Endometrial microvascular endothelial cells (primary cell): Measurements from ENCODE around the gene SPAG9. TPM values are rescaled to one million over a fixed set of nuclear protein-coding genes. Genes with fewer than 3 reads are reported as not detected.

Experiments
- in situ Hi-C: cut with HindIII; loops from 2 replicates; pipeline ENCODE4 v1.10.0; 2017; ENCODE audit warnings: low sequenced_read_pairs, low pct_unique_long_range_greater_than_20kb; ENCODE audit errors: inconsistent ontology term
- total RNA-seq: library from RNA; depleted of rRNA; stranded (reverse); fragments of >200 nt; gene quantifications from one replicate; pipeline ENCODE4 v1.2.3, GENCODE V29; 2015; ENCODE audit errors: inconsistent ontology term

SPAG9 gene
- total RNA-seq, 1 donor from 2014 or later, result 41.1 TPM

DNA sequence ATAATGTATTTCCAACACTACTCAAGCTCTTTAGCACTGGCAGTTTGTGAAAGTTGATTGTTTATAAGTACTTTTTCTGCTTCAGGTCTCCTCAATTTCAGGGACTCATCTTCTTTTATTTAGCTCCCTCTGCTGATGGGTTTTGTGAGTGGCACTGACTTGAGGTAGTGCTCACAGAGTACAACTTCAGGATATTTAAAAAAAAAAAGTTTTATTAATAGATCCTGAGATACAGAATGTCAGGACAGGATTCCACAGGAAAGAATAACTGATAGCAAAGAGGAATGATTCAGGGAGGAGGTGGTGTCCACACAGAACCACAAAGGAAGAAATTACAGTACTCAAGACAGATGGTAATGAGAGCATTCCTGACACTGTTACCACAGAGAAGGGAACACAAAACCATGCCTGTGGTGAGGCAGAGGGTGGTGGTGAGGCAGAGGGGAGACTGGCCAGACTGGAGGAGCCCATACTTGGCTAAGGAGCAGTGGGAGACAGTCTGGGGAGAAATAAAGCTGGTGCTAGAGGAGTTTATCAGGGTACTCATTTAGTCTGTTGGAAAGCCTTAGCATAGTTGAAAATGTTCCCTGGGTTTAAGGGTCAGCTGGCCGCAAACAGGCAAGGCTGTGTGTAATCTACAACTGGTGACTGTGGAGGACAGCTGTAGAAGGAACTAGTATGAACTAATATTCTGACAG lies 63.7 kb downstream of the SPAG9 start:
- in situ Hi-C loops, result no loop called here

DNA sequence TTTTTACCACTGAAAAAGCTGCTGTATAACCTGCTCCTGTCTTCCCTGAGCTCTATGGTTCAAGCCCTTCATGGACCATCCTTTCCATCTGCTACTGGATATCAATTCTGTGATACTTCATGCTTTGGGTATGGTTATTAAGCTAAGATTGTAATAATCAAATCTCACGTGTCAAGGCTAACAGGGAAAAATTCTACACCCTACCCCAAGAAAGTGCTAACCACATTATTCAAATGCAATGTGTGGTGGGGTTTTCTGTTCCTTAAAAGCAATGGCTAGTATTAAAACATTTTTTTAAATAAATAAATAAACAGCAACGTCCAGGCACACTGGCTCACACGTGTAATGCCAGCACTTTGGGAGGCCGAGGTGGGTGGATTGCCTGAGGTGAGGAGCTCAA lies 65.9 kb downstream of the SPAG9 start:
- in situ Hi-C loops, result no loop called here

DNA sequence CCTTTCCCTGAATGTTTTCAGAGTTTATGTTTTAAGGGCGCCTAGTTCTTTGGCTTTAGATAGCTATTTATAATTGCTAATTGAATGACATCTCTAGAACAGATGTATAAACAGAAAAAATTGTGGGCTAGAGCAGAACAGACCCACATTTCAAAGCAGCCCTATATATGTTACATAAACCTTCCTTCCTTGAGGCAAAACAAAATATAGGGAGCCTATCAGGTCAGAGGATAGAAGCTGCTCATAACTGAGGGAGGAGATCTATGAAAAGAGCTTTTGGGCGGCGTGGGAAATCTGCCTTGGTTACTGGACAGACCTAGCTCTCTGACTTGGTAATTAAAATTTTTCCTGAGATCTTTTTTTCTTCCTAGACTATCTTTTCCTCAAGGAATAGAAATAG lies 68.4 kb downstream of the SPAG9 start:
- in situ Hi-C loops, result no loop called here

DNA sequence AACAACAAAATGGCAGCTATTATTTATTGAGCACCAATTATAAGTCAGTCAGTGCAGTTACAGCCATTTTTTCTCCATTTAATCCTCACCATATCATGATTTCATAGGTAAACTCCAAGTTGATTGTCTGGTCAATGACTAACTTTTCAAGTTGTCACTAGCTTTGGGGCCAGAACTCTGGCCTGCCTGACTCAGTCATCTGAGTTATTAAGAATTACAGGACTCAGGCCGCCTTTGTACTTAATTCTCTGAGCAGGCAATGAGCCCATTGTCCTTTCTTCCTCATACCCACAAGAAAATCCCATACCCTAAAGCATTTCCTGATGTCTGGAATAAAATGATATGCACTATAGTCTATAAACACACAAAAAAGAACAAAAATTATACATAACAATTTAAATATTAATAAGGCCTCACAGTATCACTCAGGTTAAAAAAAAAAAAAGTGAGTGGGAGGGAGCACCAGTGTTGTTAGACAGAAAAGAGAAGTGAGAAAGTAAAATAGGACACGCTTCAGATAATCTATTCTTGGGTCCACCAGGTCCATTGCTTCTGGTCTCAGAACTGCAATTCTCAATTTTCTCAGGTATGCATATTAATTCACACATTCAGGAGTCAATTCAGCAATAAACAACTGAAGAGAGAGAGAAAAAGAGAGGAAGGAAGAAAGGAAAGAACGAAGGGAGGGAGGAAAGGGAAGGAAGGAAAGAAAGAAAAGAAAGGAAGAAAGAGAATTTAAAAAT lies 70.2 kb downstream of the SPAG9 start:
- in situ Hi-C loops, result no loop called here

DNA sequence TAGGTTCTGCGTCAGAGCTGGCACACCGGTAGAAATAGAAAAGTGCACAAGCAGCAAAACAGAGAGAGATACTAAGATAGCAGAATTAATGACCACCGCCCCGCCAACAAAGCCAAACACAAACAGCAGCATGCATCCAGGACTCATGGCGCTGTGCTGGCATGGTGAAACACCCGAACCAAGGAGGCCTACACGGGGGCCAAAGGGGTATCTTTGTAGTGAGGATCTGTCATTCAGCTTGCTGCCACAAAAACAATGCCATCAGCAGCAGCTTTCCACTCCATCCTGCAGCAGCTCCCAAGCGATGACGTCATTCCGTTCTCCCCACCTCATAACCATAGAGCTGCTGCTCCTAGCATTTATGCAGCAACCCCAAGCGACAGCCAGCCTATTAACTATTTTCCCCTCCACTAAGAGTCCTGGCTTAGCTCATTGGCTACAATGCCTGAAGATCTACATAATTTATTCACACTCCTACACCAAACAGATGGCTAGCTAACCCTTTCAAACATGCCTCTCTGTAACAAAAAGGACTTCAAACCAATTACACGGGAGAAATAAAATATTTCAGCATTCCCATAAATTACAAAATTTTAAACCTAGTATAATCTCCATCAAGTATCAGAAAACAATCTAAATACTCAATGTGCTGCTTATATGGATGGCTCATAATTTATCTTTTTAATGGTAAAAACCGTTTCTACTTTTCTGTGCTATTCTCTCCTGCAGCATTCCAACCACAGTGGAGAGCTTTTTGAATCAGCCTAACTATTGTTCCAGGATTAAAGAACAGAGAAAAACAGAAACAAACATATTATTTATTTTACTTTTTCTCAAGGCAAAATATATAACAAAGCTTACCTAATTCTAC lies 73.9 kb downstream of the SPAG9 start:
- in situ Hi-C loops, result no loop called here

DNA sequence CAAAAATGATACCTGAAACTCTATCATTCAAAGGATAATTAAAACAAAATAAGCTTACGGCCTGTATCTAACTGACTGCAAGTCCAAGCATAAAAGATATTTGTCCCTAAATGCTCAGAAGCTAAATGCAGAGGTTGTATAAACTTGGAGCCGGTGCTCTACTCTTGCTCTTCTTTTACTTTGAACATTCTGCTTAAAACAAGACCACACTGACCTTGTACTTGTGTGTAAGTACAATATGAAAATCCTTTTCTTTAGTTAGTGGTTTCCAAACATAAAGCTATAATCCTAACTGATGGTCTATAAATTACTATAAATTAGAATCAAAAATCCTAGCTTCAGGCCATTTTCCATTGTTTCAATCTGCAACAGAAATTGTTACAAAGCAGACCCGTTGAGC lies 74.6 kb downstream of the SPAG9 start:
- in situ Hi-C loops, result no loop called here

DNA sequence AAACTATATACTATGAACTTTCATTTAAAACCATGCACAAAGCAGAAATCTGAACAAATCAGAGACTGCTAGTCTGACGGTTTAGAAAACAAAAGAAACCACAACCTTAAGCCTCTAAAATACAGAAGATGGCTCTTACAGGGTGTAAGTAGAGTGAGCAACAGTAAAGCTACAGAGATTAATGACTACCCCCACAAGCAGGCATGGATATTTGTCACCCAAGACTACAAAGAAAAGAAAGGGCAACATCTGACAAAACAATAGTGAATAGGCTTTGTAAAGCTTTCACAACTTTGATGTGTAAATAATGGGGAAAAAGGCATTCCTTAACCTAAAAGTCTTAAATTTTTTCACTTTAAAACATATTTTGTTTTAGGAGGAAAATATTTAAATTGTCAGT lies 75.0 kb downstream of the SPAG9 start:
- in situ Hi-C loops, result no loop called here

DNA sequence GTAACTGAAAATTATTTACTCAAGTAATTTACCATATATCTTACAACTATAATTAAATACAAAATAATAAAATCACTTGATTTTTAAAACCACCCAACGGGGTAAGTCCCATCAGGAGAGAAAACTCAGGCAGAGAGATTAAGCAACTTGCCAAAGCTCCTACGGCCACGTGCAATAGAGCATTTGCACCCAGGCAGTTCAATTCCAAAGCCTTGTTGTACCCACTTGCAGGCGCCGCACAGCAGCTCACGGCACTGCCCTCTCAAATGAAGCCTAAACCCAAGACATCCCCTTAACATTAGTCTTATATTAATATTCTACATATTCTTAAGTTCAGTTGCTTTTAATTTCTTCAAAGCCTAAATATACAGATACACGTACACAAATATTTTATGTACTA lies 75.7 kb downstream of the SPAG9 start:
- in situ Hi-C loops, result no loop called here

DNA sequence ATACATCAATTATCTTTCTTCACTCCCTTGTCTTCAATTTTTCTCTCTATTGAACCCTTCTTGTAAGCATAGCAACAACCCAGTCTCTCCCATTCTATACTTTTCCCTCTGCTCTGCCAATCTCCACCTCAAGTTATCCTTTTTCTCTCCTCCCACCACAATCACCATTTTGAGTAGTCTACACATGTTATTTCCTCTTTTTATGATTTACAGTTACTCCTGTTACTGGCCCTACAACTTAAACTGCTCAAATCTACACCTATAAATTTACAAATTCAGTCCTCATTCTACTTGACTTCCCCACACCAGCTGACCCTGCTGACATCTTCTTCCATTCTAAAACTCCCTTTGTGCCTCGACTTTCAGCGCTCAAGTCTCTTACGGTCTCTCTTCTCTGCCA lies 84.6 kb downstream of the SPAG9 start:
- in situ Hi-C loops, result no loop called here

DNA sequence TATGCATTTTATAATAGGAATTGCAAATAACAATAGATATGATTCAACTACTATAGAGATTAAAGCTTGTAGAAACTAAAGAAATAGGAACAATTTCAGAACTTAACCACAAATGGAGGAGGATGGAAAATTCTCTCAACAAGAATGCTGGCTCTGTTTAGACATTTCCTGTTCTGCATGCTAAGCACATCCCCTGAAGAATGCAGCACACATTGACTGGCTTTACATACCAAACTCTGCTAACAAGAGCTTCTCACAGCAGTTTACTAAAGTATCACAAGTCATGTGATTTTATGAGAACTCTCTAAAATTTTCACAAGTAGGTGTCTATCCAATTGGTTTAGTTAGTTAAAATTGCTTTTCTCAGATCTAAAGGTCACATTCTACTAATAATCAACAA lies 85.2 kb downstream of the SPAG9 start:
- in situ Hi-C loops, result no loop called here

DNA sequence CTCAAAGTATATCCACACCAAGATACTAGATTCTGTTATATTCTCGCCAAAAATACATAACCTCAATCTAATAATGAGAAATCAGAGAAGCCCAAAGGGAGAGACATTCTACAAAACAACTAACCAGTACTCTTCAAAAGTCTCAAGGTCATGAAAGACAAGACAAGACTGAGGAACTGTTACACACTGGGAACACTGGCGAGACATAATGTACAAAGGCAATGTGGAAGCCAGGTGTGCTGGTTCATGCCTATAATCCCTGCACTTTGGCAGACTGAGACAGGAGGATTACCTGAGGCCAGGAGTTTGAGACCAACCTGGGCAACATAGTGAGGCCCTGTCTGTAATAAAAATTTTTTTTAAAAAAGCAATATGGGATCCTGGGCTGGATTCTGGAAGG lies 85.9 kb downstream of the SPAG9 start:
- in situ Hi-C loops, result no loop called here

DNA sequence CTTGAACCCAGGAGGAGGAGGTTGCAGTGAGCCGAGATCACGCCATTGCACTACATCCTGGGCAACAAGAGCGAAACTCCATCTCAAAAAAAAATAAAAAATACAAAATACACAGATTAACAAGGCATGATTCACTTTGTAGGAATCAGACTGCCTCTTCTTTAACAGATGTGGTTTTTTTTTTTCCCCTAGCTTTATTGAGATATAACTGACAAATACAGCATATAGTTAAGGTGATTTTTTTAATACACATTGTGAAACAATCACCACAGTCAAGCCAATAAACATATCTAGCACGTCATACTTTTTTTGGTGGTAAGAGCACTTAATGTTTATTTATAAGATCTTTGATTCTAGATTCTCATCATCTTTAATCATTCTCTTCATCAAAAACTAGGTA lies 87.8 kb downstream of the SPAG9 start:
- in situ Hi-C loops, result no loop called here

DNA sequence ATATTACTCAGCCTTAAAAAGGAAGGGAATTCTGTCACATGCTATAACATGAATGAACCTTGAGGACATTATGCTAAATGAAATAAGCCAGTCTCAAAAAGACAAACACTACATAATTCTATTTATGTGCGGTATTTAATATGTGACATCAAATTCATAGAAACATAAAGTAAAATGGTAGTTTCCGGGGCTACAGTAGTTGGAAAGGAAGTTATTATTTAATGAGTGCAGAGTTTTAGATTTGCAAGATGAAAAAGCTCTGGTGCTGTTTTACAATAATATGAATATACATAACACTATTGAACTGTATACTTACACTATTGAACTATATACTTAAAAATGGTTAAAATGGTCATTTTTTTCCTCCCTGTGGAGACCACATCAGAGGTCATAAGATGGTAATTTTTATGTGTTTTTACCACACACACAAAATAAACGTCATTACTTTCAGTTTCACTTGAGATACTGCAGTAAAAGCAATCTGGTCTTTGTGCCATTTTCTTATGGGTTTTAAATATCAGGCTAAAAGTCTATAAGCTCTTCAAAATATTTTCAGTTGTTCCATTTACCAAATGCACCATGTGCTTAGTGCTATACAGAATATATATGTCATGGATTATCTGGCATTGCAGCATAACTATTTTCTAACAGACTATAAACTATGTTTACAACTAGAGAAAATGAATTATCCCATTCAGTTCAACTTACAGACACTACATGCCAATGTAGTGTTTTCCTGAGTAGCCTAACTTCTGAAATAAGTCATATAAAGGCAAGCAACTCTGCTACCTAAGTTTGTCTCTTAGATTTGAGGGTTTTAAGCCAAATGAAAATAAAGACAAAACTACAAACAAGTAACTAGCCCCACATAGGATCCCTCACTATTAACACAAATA lies 90.9 kb downstream of the SPAG9 start:
- in situ Hi-C loops, result no loop called here

DNA sequence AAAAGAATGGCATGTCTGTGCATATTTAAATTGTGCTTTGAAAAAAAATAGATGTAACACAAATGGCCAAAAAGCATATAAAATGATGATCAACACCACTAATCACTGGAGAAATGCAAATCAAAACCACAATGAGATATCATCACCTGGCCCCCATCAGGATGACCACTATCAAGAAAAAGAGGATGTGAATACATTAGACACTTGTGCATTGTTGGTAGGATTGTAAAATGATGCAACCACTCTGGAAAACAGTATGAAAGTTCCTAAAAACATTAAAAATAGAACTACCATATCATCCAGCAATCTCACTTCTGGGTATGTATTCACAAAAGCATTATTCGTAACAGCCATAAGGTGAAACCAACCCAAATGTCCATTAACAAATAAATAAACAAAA lies 91.5 kb downstream of the SPAG9 start:
- in situ Hi-C loops, result no loop called here

DNA sequence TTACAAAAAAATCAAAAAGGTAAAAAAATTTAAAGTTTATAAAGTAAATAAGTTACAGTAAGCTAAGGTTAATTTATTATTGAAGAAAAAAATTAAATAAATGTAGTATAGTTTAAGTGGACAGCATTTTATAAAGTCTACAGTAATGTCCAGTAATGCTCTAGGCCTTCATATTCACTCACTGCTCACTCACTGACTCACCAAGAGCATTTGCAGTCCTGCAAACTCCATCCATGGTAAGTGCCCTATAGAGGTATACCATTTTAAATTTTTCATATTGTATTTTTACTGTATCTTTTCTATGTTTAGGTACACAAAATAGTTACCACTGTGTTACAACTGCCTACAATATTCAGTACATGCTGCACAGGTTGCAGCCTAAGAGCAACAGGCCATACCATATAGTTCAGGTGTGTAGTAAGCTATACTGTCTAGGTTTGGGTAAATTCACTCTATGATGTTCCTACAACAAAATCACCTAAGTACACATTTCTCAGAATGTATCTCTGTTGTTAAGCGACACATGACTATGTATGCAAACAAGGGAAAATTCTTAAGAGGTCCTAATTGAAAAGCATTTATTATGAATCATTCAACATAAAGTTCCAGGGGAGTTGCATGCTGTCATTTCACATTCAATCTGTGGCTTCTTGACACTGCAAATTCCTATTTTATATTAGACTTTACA lies 92.3 kb downstream of the SPAG9 start:
- in situ Hi-C loops, result no loop called here

DNA sequence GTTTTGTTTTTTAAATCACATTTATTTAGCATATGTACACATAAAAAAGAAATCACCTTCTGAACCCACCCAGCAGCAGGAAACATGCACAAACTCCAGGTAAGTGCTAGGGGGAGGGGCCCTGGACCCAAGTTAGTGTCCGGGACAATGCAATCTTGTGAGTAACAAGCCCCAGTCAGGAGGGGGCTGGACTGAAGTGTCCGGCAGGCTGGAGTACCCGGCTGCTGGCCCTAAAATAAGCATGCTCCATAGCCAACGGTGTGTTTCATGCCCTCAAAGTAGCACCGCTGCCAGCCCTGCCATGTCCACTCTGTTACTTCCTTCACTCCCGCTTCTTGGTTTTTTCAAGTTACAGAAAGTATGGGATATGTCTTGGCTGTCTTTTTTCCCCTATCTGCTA lies 102.1 kb downstream of the SPAG9 start:
- in situ Hi-C loops, result no loop called here

DNA sequence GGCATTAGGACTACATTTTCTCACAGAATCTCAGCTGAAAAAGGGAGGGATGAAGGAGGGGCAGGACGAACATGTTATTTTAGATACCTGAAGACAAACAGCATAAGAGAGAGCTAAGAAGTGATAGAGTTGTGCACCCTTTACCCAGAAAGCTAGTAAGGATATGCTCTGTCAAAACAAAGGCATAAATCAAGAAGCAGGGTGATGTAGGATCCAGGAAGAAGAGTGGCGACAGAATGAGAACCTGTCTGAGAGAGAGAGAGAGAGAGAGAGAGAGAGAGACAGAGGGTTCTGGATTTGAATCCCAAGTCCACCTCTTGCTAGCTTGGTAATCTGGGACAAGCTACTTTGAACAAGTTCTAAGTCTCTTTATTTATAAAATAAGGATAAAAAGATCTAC lies 103.4 kb downstream of the SPAG9 start:
- in situ Hi-C loops, result no loop called here

DNA sequence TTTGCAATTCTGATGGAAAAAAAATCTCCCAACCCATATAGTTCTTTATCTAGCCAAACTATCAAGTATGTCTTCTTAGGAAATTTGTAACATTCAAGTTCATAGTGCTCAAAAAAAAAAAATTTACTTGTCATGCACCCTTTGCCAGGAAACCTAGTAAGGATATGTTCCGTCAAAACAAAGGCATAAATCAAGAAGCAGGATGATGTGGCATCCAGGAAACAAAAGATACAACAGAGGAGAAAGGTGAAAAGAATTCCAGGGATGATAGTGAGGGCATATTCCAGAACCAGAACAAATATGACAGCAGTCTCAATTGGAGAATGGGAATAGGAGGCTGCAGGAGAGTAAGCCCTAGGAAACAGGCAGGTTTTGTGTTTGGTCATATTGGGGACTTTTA lies 104.6 kb downstream of the SPAG9 start:
- in situ Hi-C loops, result no loop called here
